Thyroid gland (tissue), 4 donors: ENCODE data around the gene DCDC1. TPM values are rescaled to one million over a fixed set of nuclear protein-coding genes. Genes with fewer than 3 reads are reported as not detected.

ENCODE experiments used
- DNase-seq, 2 donors: peaks; one replicate each; pipeline ENCODE4 v3.0.0-alpha.2; 2019
- H3K27ac ChIP-seq, 3 donors: fragments of 200-600 bp; sonication (generic); 1 replicate in 2 of 3; 2 replicates in 1 of 3; pipeline ENCODE4 v1.5.1; 2016 to 2019; ENCODE audit warnings: mild to moderate bottlenecking in 1 of 3, moderate library complexity in 1 of 3
- H3K27me3 ChIP-seq: fragments of 200-600 bp; sonication (generic); one replicate; pipeline ENCODE4 v1.5.1; 2019
- H3K36me3 ChIP-seq, 2 donors: fragments of 200-600 bp; sonication (generic); one replicate each; pipeline ENCODE4 v1.5.1; 2016 to 2019
- H3K4me1 ChIP-seq, 2 donors: fragments of 200-600 bp; sonication (generic); one replicate each; pipeline ENCODE4 v1.5.1; 2017 to 2019
- H3K4me3 ChIP-seq, 3 donors: fragments of 200-600 bp; sonication (generic); replicated peaks in 1 of 3; 1 replicate in 2 of 3; 2 replicates in 1 of 3; pipeline ENCODE4 v1.5.1; 2016; ENCODE audit warnings: mild to moderate bottlenecking in 1 of 3
- H3K9me3 ChIP-seq: fragments of 200-600 bp; sonication (generic); one replicate; pipeline ENCODE4 v1.5.1; 2017
- POLR2A ChIP-seq, 2 donors: fragments of 450-650 bp; IDR thresholded peaks; one replicate each; pipeline ENCODE4 v1.6.1; 2017; ENCODE audit warnings: antibody characterized with exemption in 2 of 2, mild to moderate bottlenecking in 2 of 2, moderate library complexity in 1 of 2
- WGBS, 2 donors: methylation state at CpG; one replicate each; pipeline ENCODE4 v1.1.5; 2017; 5-methylcytosine and 5-hydroxymethylcytosine counted together
- intact Hi-C: fragments of 100-400 bp; cut with DNase I; formaldehyde crosslinking; loops from one replicate; pipeline ENCODE4 v1.15.1; 2023
- total RNA-seq, 4 donors: library from RNA; depleted of rRNA; stranded (reverse); fragments of >200 nt; gene quantifications; one replicate each; pipeline ENCODE4 v1.2.3, GENCODE V29; 2016
- TF ChIP-seq, protein P1 (sequence below), 6 experiments: fragments of 200-600 bp in 3 of 6; fragments of 450-650 bp in 3 of 6; sonication (generic) in 3 of 6; IDR thresholded peaks; one replicate each; pipeline ENCODE4 v1.5.1; 2016 to 2019; ENCODE audit warnings: antibody characterized with exemption in 6 of 6, mild to moderate bottlenecking in 2 of 6, inconsistent platforms in 1 of 6, moderate library complexity in 1 of 6

DCDC1 gene
- total RNA-seq: 10 to 100 TPM in 2 of 4 donors, 1 to 10 TPM in 2; 4.4 to 17.2 (median 9.9) TPM

- no peaks in the 10 kb centered on the region for H3K27me3 ChIP-seq
- 0 to 1% methylated on average over 30 to 35 of the region's 53 CpGs for WGBS, 2 donors
- TF ChIP-seq, protein P1, sequence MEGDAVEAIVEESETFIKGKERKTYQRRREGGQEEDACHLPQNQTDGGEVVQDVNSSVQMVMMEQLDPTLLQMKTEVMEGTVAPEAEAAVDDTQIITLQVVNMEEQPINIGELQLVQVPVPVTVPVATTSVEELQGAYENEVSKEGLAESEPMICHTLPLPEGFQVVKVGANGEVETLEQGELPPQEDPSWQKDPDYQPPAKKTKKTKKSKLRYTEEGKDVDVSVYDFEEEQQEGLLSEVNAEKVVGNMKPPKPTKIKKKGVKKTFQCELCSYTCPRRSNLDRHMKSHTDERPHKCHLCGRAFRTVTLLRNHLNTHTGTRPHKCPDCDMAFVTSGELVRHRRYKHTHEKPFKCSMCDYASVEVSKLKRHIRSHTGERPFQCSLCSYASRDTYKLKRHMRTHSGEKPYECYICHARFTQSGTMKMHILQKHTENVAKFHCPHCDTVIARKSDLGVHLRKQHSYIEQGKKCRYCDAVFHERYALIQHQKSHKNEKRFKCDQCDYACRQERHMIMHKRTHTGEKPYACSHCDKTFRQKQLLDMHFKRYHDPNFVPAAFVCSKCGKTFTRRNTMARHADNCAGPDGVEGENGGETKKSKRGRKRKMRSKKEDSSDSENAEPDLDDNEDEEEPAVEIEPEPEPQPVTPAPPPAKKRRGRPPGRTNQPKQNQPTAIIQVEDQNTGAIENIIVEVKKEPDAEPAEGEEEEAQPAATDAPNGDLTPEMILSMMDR (IDR thresholded peaks at IDR 0.05): no peak
- peak in 1 of 2 donors; percentile 41 for TF ChIP-seq POLR2A (IDR thresholded peaks at IDR 0.05)
- H3K4me1 ChIP-seq: peaks cover 0 to 4% of the 10 kb centered on the region in 2 donors
- no peaks in the 10 kb centered on the region for H3K36me3 ChIP-seq
- peak within 1 kb of the TSS; percentile 63 to 93 (median 73) for H3K4me3 ChIP-seq
- intact Hi-C loops: no loop called here
- DNase-seq: peak; percentile 91 to 92
- peak within 1 kb of the TSS; percentile 27 to 58 (median 47) for H3K27ac ChIP-seq
- H3K9me3 ChIP-seq: no peaks in the 10 kb centered on the region
These were observed at the start of gene DCDC1, which contains the start of gene DNAJC24 for GRCh38 chr11:31369348-31370329. DCDC1 (minus strand) TSS chr11:31369739; CDS start chr11:31328280, 41,459 bp downstream. DNAJC24 (plus strand) TSS chr11:31369860; CDS start chr11:31370749, 889 bp downstream.

DNA sequence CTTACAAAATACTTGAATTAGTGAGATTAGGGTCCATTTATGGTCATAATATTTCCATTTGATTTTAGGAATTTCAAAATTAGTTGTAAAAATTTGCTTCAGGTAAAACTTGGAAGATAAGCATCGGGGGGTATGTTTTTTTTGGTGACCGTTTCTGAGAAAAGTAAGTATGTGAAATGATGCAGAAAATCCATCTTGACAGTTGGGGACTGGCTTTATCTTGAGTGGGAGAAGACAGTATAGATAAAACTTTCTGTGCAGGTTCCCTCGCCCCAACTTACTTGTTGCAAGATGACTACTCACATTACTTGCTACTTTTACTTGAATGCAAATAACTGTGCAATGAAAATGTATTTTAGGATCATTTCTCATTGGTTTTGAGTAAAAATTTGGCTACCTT lies 49.6 kb upstream of the DCDC1 start:
- DNase-seq: no peak
- H3K4me3 ChIP-seq: no peak overlapping the region
- H3K9me3 ChIP-seq: no peaks in the 10 kb centered on the region
- H3K4me1 ChIP-seq: no peaks in the 10 kb centered on the region
- no peaks in the 10 kb centered on the region for H3K36me3 ChIP-seq
- H3K27me3 ChIP-seq: no peaks in the 10 kb centered on the region
- WGBS, 2 donors: 72 to 73% methylated on average over 3 of the region's 3 CpGs
- no peak overlapping the region for H3K27ac ChIP-seq
- TF ChIP-seq POLR2A (IDR thresholded peaks at IDR 0.05): no peak
- TF ChIP-seq, protein P1 (IDR thresholded peaks at IDR 0.05): no peak
- intact Hi-C loops: no loop called here

- no peak overlapping the region for H3K27ac ChIP-seq
- H3K27me3 ChIP-seq: no peaks in the 10 kb centered on the region
- no peak for DNase-seq
- no peaks in the 10 kb centered on the region for H3K4me1 ChIP-seq
- no peak overlapping the region for H3K4me3 ChIP-seq
- no peaks in the 10 kb centered on the region for H3K9me3 ChIP-seq
- 96 to 98% methylated on average over 2 of the region's 2 CpGs for WGBS, 2 donors
- intact Hi-C loops: no loop called here
- TF ChIP-seq, protein P1 (IDR thresholded peaks at IDR 0.05): no peak
- no peak for TF ChIP-seq POLR2A (IDR thresholded peaks at IDR 0.05)
- H3K36me3 ChIP-seq: no peaks in the 10 kb centered on the region
These were observed 48.3 kb upstream of the DCDC1 start for GRCh38 chr11:31417816-31418215.

GRCh38 chr11:31417357-31417756 lies 47.8 kb upstream of the DCDC1 start:
- intact Hi-C loops: no loop called here
- H3K4me3 ChIP-seq: no peak overlapping the region
- H3K27me3 ChIP-seq: no peaks in the 10 kb centered on the region
- 89 to 91% methylated on average over 1 of the region's 1 CpG for WGBS, 2 donors
- H3K9me3 ChIP-seq: no peaks in the 10 kb centered on the region
- TF ChIP-seq, protein P1 (IDR thresholded peaks at IDR 0.05): no peak
- TF ChIP-seq POLR2A (IDR thresholded peaks at IDR 0.05): no peak
- DNase-seq: no peak
- no peaks in the 10 kb centered on the region for H3K4me1 ChIP-seq
- no peak overlapping the region for H3K27ac ChIP-seq
- no peaks in the 10 kb centered on the region for H3K36me3 ChIP-seq

DNA sequence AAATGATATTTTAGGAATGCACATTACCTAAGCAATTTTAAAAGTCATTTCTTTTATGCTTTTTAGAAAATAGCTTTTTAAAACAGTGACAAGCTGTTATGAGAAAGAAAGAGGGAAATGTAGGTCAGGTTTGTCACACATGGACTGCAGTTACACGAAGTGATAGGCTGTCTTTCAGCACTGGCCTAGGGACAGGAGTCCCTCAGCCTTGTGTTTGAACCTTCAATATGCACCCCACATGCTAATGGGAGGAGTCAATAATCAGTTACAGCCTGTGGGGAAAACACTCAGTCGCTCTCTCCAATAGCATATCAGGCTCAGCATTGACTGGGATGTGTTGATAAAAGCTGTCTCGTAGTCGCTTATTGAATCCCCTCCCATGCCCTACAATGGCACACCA lies 45.9 kb upstream of the DCDC1 start:
- H3K36me3 ChIP-seq: no peaks in the 10 kb centered on the region
- DNase-seq: no peak
- H3K27ac ChIP-seq: no peak overlapping the region
- no peak overlapping the region for H3K4me3 ChIP-seq
- H3K9me3 ChIP-seq: no peaks in the 10 kb centered on the region
- no peak for TF ChIP-seq POLR2A (IDR thresholded peaks at IDR 0.05)
- TF ChIP-seq, protein P1 (IDR thresholded peaks at IDR 0.05): no peak
- no peaks in the 10 kb centered on the region for H3K27me3 ChIP-seq
- intact Hi-C loops: no loop called here
- 70 to 89% methylated on average over 4 of the region's 4 CpGs for WGBS, 2 donors
- no peaks in the 10 kb centered on the region for H3K4me1 ChIP-seq
